Common myeloid progenitor, CD34-positive (primary cell): ENCODE data around the gene PHPT1.

Experiments
- CTCF ChIA-PET: fragments of 350-600 bp; sonication (Branson Sonifier 250); formaldehyde crosslinking; loops from one replicate; lab custom pipeline; 2021; ENCODE audit warnings: antibody characterized with exemption; lab: Charles Lee
- POLR2A ChIA-PET: fragments of 350-600 bp; sonication (Branson Sonifier 250); formaldehyde crosslinking; loops from one replicate; lab custom pipeline; 2021; ENCODE audit warnings: antibody characterized with exemption; lab: Charles Lee
- DNase-seq, 3 donors: peaks; one replicate each; pipeline versions ENCODE4 v3.0.0 to v3.0.0-alpha.2; 2013
- H3K27ac ChIP-seq, 2 experiments: 1 replicate in 1 of 2; 2 replicates in 1 of 2; pipeline ENCODE4 v1.7.0; 2013; ENCODE audit warnings: inconsistent platforms in 2 of 2, low read length in 2 of 2, mild to moderate bottlenecking in 2 of 2, low read depth in 1 of 2, moderate library complexity in 1 of 2; ENCODE audit not compliant: severe bottlenecking in 2 of 2, insufficient read depth in 1 of 2, poor library complexity in 1 of 2
- H3K27me3 ChIP-seq, 5 experiments: replicated peaks in 2 of 5; 1 replicate in 3 of 5; 2 replicates in 2 of 5; pipeline versions ENCODE4 v1.6.1 to v1.7.0; 2013; ENCODE audit warnings: low read length in 4 of 5, mild to moderate bottlenecking in 2 of 5, moderate library complexity in 2 of 5, inconsistent platforms in 1 of 5; ENCODE audit not compliant: insufficient read depth in 5 of 5, control insufficient read depth in 4 of 5
- H3K36me3 ChIP-seq, 4 experiments: 1 replicate in 2 of 4; 2 replicates in 2 of 4; pipeline versions ENCODE4 v1.6.1 to v1.7.0; 2013; ENCODE audit warnings: low read length in 3 of 4, control low read depth in 1 of 4, mild to moderate bottlenecking in 1 of 4; ENCODE audit not compliant: control insufficient read depth in 4 of 4, insufficient read depth in 4 of 4
- H3K4me1 ChIP-seq, 4 experiments: 1 replicate in 3 of 4; 2 replicates in 1 of 4; pipeline versions ENCODE4 v1.6.1 to v1.7.1; 2013; ENCODE audit warnings: low read length in 3 of 4, mild to moderate bottlenecking in 3 of 4, control low read depth in 1 of 4, inconsistent platforms in 1 of 4, moderate library complexity in 1 of 4; ENCODE audit not compliant: control insufficient read depth in 4 of 4, insufficient read depth in 4 of 4; ENCODE audit errors: control extremely low read depth in 1 of 4
- H3K4me3 ChIP-seq, 7 experiments: 1 replicate in 4 of 7; 2 replicates in 3 of 7; pipeline versions ENCODE4 v1.5.1 to v1.7.0; 2013; ENCODE audit warnings: mild to moderate bottlenecking in 7 of 7, low read length in 6 of 7, moderate library complexity in 6 of 7, inconsistent platforms in 2 of 7, low read depth in 2 of 7, control low read depth in 1 of 7; ENCODE audit not compliant: insufficient read depth in 4 of 7, control insufficient read depth in 1 of 7; ENCODE audit errors: extremely low read depth in 1 of 7
- H3K9me3 ChIP-seq, 5 experiments: 1 replicate in 4 of 5; 2 replicates in 1 of 5; pipeline versions ENCODE4 v1.6.1 to v1.7.1; 2013; ENCODE audit warnings: low read length in 4 of 5, mild to moderate bottlenecking in 2 of 5, inconsistent platforms in 1 of 5, low read depth in 1 of 5, moderate library complexity in 1 of 5; ENCODE audit not compliant: control insufficient read depth in 4 of 5, insufficient read depth in 2 of 5; ENCODE audit errors: control extremely low read depth in 1 of 5
- WGBS: methylation state at CpG from one replicate; pipeline ENCODE4 v1.1.5; 2013; ENCODE audit not compliant: insufficient coverage; 5-methylcytosine and 5-hydroxymethylcytosine counted together

The PHPT1 gene

GRCh38 chr9:136853596-136854112 lies 4.4 kb downstream of the PHPT1 start:
- peaks cover 0 to 12% (median 9%) of the 10 kb centered on the region in 4 experiments for H3K4me1 ChIP-seq
- no peak overlapping the region for H3K4me3 ChIP-seq
- 77% methylated on average over 11 of the region's 18 CpGs for WGBS
- ChIA-PET POLR2A (no interaction called here), CTCF (interaction anchor here (1.7 kb wide), 1 partner anchor 11 kb away, joined by 5 read pairs; the partner anchor contains the start of gene AJM1)
- H3K9me3 ChIP-seq: no peaks in the 10 kb centered on the region
- H3K27ac ChIP-seq: no peak overlapping the region
- peaks cover 0 to 19% (median 2%) of the 10 kb centered on the region in 4 experiments for H3K36me3 ChIP-seq
- H3K27me3 ChIP-seq: no peaks in the 10 kb centered on the region
- no peak for DNase-seq

GRCh38 chr9:136854113-136854841 lies 5.1 kb downstream of the PHPT1 start:
- Histone ChIP-seq H3K4me3 (no peak overlapping the region), H3K4me1 (peaks cover 0 to 11% (median 7%) of the 10 kb centered on the region in 4 experiments), H3K9me3 (no peaks in the 10 kb centered on the region), H3K27me3 (no peaks in the 10 kb centered on the region), H3K36me3 (peaks cover 0 to 22% (median 2%) of the 10 kb centered on the region in 4 experiments), H3K27ac (no peak overlapping the region)
- POLR2A ChIA-PET: interaction anchor here (1.0 kb wide), 1 partner anchor 47 kb away, joined by 3 read pairs; the partner anchor contains the start of gene RABL6
- CTCF ChIA-PET: interaction anchor here (1.0 to 1.7 kb wide), 2 partner anchors 12 kb away, joined by 3 to 5 read pairs; partner anchors contain the start of gene AJM1
- 87% methylated on average over 27 of the region's 30 CpGs for WGBS
- DNase-seq: no peak

DNA sequence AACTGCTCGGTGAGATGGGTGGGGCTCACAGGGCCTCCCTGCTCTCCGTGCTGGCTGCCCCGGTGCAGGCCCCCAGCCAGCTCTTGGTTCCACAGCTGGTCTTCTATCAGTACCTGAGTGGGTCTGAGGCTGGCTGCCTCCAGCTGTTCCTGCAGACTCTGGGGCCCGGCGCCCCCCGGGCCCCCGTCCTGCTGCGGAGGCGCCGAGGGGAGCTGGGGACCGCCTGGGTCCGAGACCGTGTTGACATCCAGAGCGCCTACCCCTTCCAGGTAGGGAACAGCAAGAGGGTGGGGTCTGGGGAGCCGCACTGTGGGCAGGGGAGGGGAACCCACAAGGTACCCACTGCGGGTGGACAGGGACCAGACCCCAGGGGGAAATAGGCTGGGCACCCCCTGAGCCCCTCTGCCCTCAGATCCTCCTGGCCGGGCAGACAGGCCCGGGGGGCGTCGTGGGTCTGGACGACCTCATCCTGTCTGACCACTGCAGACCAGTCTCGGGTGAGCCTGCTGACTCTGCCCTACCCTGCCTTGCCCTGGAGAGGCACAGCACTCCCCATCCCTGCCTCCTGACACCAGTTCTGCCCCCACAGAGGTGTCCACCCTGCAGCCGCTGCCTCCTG lies 5.7 kb downstream of the PHPT1 start:
- Histone ChIP-seq H3K4me3 (no peak overlapping the region), H3K27me3 (no peaks in the 10 kb centered on the region)
- CTCF ChIA-PET: interaction anchor here (1.0 kb wide), 1 partner anchor 12 kb away, joined by 3 read pairs; no protein-coding TSS in a partner anchor

DNA sequence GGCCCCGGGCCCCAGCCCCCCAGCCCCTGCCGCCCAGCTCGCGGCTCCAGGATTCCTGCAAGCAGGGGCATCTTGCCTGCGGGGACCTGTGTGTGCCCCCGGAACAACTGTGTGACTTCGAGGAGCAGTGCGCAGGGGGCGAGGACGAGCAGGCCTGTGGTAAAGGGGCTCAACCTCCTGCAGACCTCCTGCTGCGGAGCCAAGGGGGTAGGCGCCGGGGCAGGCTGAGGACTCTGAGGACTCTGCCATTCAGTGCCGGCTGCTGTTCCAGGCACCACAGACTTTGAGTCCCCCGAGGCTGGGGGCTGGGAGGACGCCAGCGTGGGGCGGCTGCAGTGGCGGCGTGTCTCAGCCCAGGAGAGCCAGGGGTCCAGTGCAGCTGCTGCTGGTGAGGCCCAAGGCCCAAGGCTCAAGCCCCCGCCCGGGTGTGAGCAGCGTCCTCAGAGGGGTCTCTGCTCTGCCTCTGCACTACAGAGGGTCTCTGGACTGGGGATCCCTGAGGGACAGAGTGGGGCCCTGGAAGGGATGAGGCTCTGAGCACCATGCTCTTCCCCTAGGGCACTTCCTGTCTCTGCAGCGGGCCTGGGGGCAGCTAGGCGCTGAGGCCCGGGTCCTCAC lies 6.4 kb downstream of the PHPT1 start:
- ChIA-PET CTCF (no interaction called here), POLR2A (interaction anchor here (1.0 kb wide), 1 partner anchor 48 kb away, joined by 3 read pairs; the partner anchor contains the start of gene RABL6)
- 89% methylated on average over 24 of the region's 26 CpGs for WGBS
- no peak overlapping the region for H3K4me3 ChIP-seq
- H3K36me3 ChIP-seq: peaks cover 0 to 18% (median 4%) of the 10 kb centered on the region in 4 experiments
- H3K27ac ChIP-seq: no peak overlapping the region
- H3K27me3 ChIP-seq: no peaks in the 10 kb centered on the region
- H3K9me3 ChIP-seq: no peaks in the 10 kb centered on the region
- DNase-seq: no peak
- H3K4me1 ChIP-seq: peaks cover 0 to 3% (median 0%) of the 10 kb centered on the region in 4 experiments

More for the DNA sequence above, 5.7 kb downstream of the PHPT1 start:
- no peaks in the 10 kb centered on the region for H3K9me3 ChIP-seq
- 89% methylated on average over 16 of the region's 23 CpGs for WGBS
- no peak for DNase-seq
- no peak overlapping the region for H3K27ac ChIP-seq
- H3K4me1 ChIP-seq: peaks cover 0 to 7% (median 3%) of the 10 kb centered on the region in 4 experiments
- peaks cover 0 to 22% (median 3%) of the 10 kb centered on the region in 4 experiments for H3K36me3 ChIP-seq
- POLR2A ChIA-PET: interaction anchor here (1.0 kb wide), 1 partner anchor 47 kb away, joined by 3 read pairs; the partner anchor contains the start of gene RABL6

- WGBS: 93% methylated on average over 6 of the region's 15 CpGs
- H3K27me3 ChIP-seq: no peaks in the 10 kb centered on the region
- ChIA-PET CTCF (no interaction called here), POLR2A (no interaction called here)
- no peak overlapping the region for H3K27ac ChIP-seq
- peaks cover 0 to 3% (median 0%) of the 10 kb centered on the region in 4 experiments for H3K4me1 ChIP-seq
- H3K36me3 ChIP-seq: peaks cover 0 to 18% (median 5%) of the 10 kb centered on the region in 4 experiments
- DNase-seq: no peak
- no peaks in the 10 kb centered on the region for H3K9me3 ChIP-seq
- no peak overlapping the region for H3K4me3 ChIP-seq
Observed at GRCh38 chr9:136856079-136856476, 6.9 kb downstream of the PHPT1 start.

DNA sequence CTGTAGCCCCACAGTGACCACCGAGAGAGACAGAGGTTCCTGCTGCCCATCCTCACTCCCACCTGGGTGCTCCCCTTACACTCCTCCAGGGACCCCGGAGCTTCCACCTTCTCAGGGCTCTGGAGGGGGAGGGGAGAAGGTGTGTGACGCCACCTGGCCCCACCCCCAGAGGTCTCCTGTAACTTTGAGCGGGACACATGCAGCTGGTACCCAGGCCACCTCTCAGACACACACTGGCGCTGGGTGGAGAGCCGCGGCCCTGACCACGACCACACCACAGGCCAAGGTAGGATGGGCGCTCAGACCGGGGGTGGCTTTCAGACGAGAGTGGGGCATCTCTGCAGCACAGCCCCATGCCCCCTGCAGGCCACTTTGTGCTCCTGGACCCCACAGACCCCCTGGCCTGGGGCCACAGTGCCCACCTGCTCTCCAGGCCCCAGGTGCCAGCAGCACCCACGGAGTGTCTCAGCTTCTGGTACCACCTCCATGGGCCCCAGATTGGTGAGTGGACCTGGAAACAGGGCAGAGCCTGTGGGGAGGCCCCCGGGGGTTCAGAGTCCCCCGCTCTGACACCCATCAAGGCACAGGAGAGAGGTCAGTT lies 7.4 kb downstream of the PHPT1 start:
- Histone ChIP-seq H3K9me3 (no peaks in the 10 kb centered on the region), H3K4me3 (no peak overlapping the region), H3K4me1 (peaks cover 0 to 3% (median 0%) of the 10 kb centered on the region in 4 experiments), H3K27ac (no peak overlapping the region), H3K36me3 (peaks cover 0 to 18% (median 11%) of the 10 kb centered on the region in 4 experiments), H3K27me3 (no peaks in the 10 kb centered on the region)
- ChIA-PET POLR2A (no interaction called here), CTCF (no interaction called here)
- DNase-seq: peak in 2 of 3 donors; percentile 17 to 24
- 88% methylated on average over 10 of the region's 14 CpGs for WGBS
